ENCODE measurements around the gene TACC2.

The TACC2 gene

DNA sequence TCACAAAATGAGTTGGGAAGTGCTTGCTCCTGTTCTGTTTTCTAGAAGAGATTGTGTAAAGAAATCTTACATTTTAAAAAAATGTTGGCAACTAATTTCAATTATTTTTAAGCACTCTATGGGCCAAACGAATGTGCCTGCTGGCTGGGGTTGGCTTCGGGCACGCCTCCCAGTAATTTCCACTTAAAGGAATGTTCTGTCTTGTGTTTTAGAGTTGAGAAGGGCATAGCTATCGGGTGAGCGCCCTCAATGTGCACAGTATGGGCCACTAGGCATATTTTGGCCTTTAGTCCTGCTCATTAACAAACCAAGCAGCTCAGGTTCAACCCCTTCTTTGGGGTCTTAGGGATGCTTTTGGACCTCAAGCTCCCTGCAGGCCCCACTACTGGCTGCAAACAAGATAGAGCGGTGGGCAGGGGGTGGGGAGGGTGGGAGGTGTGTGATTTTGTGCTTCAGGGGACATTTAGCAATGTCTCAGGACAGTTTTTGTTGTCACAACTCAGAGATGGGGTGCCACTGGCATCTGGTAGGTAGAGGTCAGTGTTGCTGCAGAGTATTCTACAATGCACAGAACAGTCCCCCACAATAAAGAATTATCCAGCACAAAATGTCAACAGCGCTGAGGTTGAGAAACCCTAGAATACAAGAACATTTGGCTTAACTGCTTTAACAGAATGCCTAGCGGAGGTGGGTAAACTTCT lies 40.7 kb downstream of the TACC2 start:
- DNase-seq, result no peak

DNA sequence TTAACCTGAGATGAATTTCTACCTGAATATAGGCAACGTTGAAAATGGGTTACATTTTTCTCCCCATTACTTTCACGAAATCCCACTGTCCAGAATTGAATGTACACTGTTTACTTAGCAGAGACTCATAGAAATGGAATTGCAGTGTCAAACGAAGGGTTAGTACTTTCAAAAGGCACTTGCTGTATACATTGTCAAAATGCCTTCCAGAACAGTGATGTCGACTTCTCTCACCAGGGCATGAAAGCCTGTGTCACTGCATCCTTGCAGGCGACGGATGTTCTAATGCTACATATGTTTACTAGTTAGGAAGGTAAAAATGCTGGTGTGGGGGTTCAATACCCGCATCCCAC lies 41.2 kb downstream of the TACC2 start:
- DNase-seq, result no peak

DNA sequence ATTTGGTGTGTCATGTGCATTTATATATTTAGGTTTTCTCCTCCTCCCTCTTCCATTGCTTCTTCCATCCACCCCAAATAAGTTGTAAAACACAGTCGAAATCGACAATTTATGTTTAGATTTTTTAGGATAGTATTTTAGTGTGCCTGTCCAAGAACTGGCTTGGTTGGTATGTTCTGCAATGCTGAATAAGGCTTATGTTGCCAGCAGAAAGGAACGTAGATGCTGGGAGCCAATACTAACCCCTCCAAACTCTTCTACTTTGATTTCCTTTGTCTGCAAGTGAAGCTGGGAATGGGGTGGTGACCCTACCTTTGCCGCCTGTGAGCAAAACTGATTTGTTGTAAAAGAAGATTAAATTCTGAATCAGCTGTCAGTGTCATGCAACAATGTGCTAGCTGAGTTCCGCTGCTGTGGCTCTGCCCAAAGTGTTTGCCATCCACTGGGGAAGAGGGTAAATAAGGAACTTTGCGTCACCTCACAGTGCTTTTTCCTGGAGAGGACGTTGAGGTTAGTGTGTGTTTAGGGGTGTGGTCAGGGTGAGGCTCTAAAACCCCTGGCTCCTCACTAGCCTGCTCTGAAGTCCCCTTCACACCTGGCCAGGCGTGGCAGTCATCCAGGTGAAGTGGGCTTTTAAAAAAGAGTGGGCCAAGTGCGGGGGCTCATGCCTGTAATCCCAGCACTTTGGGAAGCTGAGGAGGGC lies 44.4 kb downstream of the TACC2 start:
- no peak for DNase-seq

DNA sequence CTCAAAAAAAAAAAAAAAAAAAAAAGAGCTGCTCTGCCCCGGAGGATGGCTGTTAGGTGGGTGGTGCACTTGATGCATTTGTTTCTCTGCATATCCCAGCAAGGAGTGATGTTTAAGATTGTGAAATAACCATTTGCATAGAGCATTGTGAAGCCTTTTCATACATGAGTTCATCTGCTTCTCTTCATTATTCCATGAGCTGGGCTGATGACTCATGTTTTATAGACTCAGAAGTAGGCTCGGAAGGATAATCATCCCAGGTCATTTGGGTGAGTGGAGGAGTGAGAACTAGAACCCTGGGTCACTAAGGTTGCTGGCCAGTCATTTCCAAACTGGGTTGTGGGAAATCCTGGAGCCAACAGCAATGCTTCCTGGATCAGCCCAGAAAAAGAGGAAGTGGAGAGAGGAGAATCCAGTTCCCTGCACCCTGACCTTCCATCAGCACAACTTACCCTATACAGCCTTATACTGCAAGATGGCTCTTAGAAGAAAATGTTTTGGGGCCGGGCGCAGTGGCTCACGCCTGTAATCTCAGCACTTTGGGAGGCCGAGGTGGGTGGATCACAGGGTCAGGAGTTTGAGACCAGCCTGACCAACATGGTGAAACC lies 45.3 kb downstream of the TACC2 start:
- no peak for DNase-seq

DNA sequence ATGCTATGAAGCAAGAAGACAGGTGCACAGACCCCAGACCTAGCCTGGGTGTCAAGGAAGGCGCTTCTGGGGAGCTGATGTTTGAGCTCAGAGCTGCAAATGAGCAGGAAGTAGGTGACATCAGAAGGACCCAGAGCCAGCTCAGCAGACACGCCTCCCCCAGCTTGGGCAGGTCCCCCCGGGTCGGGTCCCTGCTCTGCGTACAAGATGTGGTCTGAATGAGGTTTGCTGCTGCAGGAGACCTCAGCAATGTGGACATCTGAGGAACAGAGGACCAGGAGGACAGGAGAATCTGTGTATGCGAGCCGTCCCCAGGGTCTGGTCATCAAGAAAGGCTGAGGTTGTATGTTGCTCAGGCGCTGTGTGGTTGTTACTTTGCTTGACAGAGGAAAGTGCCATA lies 51.8 kb downstream of the TACC2 start:
- no peak for DNase-seq

DNA sequence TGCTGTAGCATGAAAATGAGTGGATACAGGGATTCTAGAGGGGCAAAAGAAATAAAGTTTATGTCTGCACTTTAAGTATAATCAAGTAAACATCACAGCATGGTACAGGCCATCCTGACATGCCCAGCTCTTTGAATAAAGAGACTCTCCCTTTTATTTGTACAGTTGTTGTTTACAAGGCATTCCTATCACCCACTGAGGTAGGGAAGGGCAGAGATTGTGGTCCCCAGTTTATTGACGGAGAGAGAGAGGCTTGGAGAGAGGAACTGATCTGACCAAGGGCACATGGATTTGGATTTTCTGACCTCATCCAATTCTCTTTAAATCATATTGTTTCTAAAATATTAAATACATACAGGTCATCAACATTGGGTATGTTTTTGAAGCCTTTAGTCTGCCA lies 53.9 kb downstream of the TACC2 start:
- no peak for DNase-seq

DNA sequence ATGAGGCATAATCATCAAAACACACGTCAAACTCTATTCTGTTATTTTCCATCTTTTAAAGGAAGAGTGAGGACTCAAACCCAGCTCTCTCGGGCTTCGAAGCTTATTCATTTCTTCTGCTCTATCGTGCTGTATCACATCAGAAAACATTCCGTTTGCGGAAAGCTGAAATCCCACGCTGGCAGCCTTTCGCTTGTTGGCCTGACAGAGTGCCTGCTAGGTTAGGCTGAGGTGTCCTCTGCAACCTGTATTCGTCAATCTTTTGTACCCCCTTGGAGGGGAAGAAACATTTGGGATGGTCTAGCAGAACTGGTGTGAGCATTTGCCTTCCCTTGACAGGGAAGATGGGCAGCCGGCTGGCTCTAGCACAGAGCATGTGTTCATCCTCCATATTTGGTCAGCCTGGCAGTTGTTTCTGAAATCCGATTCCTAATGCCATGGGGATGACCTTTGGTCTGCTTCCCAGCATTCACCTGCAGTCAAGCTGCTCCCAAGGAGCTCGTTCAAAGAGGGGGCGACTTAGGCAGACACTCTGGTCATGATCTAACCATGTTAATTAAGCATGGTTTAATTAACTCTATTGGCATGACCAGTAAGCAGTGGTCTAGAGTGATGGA lies 55.2 kb downstream of the TACC2 start:
- DNase-seq, result no peak

DNA sequence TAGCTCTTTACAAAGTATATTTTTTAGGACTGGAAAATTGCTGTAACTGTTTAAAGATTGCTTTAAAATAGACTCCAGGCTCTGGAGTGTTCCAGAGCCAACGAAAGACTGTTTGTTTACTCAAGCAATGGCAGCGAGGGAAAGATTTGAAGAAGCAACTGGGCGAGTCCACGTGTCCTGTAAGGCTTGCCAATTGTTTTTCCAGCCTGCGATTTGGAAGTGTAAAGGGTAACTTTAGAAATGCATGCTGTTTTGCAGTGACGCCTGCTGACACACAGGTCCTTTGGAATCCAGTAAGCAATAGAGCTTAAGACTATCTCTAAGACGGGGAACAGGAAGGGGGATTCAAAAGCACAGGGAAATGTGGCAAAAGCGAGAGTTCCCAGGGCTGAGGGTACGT lies 55.8 kb downstream of the TACC2 start:
- DNase-seq, result no peak

DNA sequence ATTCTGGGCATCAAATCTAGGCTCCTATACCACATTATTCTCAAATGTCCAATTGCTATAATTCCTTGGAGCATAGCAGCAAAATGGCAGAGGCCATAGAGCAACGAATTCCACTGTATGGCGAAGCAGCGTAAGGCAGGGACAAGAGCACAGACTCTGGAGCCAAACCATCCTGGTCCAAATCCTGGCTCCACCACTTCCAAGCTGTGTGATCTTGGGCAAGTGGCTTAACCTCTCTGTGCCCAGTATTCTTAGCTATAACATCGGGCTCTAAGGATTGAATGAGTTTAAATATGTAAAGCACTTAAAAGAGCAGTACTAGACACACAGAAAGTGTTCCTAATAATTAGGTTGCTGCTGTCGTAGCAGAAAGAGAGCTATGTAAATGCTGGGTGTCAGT lies 56.2 kb downstream of the TACC2 start:
- DNase-seq, result no peak

DNA sequence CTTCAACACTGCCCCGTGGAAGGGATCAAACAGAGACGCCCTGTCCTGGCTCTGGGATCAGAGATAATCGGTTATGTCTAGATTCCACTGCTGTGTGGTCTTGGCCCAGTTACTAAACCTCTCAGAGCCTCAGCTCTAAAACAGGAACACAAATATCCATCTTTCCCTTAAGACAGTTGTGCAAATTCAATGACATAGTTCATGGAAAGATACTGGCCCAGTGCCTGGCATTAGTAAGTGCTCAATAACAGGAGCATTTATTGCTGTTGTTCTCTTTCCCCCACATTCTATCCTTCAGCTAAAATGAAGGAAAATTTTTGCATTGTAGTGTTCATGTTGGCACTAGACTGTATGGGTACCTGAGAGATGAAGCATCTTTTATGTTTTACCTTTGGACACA lies 58.6 kb downstream of the TACC2 start:
- DNase-seq, result no peak

DNA sequence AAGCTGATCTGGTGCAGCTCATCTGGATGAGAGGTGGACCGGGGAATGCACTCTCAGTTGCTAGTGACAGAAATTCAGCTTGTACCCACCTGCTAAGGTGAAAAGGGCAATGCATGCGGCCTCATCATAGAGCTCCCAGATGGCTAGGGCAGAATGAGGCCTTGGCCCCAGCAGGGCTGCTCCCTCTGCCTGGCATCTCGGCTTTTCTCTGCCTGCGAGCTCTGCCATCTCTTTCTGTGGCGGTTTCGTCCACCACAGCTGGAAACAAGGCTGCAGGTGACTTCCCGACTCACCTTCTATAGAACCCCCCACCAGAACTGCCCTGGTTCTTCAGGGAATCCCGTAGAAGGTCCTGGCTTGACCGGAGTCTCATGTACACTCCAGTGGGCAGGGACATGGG lies 60.1 kb downstream of the TACC2 start:
- no peak for DNase-seq

DNA sequence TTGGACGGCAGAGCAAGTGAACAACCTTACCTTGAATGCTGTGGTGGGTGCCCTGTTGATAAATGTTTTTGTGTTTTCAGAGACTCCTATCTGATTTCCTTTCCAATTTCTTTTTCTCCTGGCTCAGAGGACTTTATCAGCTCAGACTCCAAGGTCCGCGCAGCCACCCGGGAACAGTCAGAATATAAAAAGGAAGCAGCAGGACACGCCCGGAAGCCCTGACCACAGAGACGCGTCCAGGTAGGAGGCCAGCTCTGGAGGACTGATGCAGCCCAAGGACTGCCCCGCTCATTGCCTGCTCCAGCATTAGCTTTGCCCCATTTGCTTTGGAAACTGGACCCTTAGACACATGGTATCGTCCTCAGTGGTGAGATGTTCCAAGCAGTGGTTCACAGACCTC lies 61.3 kb downstream of the TACC2 start:
- DNase-seq, result no peak

DNA sequence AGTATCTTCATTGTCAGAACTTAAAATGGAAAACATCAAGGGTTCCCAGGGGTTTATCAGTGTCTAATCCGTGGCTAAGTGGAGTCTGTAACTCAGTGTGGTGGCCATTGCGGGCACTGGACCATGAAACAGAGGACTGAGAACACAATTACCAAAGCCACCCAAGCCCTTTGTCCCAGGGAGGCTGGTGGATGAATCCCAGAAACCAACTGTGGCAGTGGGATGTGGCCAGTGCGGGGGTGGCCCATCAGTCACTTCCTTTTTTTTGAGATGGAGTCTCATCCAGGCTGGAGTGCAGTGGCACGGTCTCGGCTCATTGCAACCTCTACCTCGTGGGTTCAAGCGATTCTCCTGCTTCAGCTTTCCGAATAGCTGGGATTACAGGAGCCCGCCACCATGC lies 61.8 kb downstream of the TACC2 start:
- no peak for DNase-seq

DNA sequence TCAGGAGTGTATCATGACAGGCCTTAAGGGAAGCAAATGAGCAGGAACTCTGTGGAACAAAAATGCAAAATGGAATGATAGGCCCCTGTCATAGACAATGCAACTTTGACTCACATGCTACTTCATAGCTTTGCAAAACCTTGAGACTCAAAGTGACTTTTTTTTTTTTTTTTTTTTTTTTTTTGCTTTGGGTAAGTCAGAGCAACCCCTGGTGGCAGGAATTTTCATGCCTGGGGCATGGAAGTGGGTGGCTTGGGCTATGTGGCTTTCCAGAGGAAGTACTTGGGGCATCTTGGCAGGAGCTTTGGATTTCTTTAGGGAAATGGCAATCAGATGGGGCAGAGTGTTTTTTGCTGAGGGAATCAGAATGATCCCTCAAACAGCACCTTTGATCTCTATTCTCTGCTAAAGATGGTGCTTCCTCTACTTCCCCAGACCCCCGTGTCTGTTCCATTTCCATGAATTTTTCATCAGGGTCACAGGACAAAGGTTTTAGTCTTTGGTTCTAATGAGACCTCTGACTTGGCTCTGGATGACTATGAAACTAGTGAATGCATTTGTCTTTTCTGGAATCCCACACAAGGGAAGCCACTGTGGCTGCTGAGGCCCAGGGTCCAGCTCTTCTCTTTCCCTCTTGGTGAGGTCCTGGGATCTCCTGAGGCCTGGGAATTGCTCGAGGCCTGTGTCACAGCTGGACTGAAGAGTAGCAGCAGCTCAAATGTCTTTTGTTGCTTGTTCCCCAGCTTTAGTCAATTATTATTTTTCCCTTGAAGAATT lies 62.8 kb downstream of the TACC2 start:
- DNase-seq, result no peak

DNA sequence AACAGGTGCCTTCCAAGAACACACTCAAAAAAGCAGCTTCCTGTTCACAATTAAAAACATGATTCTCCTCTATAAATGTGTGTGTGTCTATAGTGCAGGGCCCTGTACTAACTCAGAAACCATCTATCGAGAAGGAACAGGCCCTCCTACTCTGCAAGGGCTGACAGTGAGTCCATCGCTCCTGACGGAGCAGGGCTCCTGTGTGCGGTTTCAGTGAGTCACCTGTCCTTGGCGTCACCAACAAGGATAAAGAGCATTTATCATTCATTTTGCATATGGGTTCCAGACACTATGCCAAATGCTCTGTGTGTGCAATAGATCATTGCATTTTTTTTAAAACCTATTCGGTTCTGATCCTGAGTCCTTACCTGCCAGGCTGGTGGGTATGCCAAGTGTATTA lies 63.7 kb downstream of the TACC2 start:
- DNase-seq, result no peak

DNA sequence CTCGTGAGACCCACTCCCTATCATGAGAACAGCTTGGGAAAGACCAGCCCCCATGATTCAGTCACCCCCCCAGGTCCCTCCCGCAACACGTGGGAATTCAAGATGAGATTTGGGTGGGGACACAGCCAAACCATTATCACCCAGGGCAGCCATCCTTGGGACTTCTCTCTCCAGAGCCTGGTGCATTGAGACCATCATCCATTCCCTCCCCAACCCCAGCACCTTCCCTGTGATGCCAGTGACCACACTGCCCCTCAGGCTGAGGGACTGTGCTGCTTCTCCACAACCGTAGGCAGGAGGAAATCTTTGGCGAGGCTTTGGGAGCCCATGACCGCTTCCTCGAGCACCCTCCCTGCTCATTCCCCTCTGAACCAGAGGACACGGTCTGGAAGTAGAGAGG lies 64.4 kb downstream of the TACC2 start:
- DNase-seq, result no peak

DNA sequence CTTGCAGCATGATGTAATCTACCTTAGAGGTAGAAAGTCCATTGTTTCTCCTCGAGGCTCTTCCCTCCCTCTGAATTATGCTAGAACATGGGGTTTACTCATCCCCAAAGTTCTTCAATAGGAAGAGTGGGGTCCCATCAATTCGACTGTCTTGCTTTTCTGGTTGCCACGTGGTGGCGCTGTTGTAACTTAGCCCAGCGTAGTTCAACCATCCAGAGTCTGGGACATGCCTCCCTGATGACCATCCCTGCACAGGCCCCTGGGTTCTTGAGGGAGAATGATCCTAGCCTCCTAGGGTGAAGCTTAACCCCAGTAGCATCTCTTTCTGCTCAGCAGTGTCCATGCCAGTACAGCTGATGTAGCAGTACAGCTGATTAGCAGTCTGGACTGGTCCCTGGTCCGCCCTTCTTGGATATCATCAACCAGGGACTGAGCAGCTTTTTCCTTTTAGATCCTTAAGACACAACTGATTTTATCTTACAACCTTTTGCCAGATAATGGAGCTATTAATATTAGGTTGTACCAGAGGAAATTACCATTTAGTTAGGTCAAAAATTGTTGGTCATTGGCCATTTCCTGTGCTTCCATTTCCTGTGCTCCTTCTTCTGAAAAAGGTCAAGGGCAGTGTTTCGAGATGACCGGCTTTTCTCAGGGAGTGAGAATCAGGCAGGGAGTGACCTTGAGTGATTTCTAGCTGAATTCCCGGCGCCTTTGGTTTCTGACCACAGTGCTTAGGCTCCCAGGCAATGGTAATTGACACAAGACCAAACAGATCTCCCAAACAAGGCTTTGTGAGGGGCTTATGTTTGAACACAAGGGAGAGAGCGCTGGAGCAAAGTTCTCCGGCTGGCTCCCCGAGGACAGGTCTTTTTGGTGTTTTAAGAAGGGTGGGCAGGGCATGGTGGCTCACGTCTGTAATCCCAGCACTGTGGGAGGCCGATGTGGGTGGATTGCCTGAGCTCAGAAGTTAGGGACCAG lies 65.4 kb downstream of the TACC2 start:
- peak; percentile 43 for DNase-seq

DNA sequence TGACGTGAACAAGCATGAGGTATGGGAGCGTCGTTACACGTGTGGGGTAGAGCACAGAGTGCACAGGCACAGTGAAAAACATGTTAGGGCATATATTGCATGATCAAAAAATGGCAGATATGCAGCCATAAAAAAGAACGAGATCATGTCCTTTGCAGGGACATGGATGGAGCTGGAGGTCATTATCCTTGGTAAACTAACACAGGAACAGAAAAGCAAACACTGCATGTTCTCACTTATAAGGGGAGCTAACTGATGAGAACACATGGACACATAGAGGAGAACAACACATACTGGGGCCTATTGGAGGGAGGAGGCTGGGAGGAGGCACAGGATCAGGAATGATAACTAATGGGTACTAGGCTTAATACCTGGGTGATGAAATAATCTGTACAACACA lies 66.3 kb downstream of the TACC2 start:
- DNase-seq, result no peak

DNA sequence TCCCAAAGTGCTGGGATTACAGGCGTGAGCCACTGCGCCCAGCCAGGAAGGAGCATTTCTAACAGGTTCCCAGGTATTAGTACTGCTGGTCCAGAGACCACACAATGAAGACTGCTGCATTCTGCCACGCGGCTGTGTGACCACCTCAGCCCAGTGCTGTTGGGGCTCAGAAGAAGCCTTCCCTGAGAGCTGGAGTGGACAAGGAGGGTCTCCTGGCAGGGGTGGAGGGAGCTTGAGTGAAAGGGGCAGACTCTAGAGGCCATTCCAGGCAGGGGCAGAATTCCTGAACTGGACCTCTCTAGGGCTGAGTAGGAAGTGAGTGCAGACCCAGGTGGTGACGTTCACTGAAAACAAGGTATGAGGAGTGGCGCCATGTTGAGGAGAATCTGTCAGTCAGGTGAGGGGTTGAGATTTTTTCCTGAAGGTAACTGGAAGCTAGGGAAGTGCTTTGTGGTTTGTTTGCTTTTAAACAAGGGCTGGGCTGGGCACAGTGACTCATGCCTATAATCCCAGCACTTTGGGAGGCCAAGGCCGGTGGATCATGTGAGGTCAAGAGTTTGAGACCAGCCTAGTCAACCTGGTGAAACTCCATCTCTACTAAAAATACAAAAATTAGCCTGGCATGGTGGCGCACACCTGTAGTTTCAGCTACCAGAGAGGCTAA lies 67.6 kb downstream of the TACC2 start:
- no peak for DNase-seq

DNA sequence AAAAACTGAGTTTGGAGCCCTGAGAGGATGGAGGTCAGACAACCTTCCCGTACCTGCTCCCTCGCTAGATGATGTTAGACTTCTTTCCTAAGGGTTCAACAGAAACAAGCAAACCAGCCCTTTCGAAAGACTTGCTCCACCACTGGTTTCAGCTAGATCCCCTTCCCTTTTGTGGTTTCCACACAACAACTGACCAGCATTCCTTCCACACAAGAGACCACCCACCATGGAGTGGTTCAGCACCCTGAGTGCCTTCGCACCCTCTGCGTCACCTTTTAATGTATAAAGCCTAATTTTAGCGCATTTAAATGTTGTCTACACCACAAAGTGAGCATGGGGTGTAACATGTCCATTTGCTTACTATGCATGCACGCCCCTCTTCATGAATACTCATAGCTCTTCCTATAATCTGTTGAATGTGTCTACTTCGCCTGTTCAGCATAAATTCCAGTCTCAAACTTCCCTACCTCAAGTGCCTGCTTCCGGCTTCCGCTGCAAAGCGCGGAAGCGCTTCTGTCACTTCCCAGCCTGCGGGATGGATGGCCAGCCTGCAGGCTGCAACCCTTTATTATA lies 69.0 kb downstream of the TACC2 start:
- no peak for DNase-seq

DNA sequence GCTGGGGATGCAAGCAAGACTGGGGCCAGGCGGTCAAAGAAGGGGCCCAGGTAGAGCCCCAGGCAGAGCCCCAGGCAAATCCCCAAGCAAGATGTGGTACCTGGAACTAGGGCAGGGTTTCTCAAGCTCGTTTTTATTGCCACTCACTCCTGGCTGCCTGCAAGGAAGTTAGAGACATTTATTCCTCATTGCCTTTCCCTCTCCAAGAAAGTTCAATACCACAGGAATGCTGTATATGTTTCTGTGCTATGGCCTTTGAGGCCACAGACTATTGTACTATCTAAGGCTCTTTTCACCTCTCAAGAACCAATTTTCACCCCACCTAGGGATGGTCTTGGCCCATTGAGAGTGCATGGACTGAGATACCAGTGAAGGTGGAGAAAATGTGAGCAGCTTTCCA lies 71.3 kb downstream of the TACC2 start:
- no peak for DNase-seq
